MM.1S (cell line): ENCODE measurements around the gene ANK2.
"Not testable (repeated sequence)": the region's sequence is repeated elsewhere in the genome, so short reads cannot be mapped to it uniquely, and the experiment has no call there.

Experiments
- DNase-seq: peaks from one replicate; pipeline ENCODE4 v3.0.0-alpha.2; 2015
- H2AFZ ChIP-seq: fragments of 300-600 bp; sonication (generic); 2 replicates; pipeline ENCODE4 v1.6.0; 2016; ENCODE audit warnings: antibody characterized with exemption, low read length
- H3F3A ChIP-seq: fragments of 300-600 bp; sonication (generic); 2 replicates; pipeline ENCODE4 v1.6.1; 2016; ENCODE audit warnings: mild to moderate bottlenecking, antibody characterized with exemption, low read length, moderate library complexity, mixed read lengths; ENCODE audit not compliant: insufficient read depth
- H3K27ac ChIP-seq: fragments of 300-600 bp; sonication (generic); 2 replicates; pipeline ENCODE4 v1.5.1; 2016; ENCODE audit warnings: mild to moderate bottlenecking, low read length
- H3K27me3 ChIP-seq: fragments of 300-600 bp; sonication (generic); replicated peaks from 2 replicates; pipeline ENCODE4 v1.6.0; 2016; ENCODE audit warnings: low read length; ENCODE audit not compliant: insufficient read depth
- H3K36me3 ChIP-seq: fragments of 300-600 bp; sonication (generic); replicated peaks from 2 replicates; pipeline ENCODE4 v1.6.1; 2016; ENCODE audit warnings: mild to moderate bottlenecking, low read length, mixed read lengths; ENCODE audit not compliant: insufficient read depth
- H3K4me1 ChIP-seq: fragments of 300-600 bp; sonication (generic); 2 replicates; pipeline ENCODE4 v1.6.1; 2016; ENCODE audit warnings: low read length, mixed read lengths
- H3K4me2 ChIP-seq: fragments of 300-600 bp; sonication (generic); 2 replicates; pipeline ENCODE4 v1.6.0; 2016; ENCODE audit warnings: low read depth, low read length
- H3K4me3 ChIP-seq: fragments of 300-600 bp; sonication (generic); 2 replicates; pipeline ENCODE4 v1.5.1; 2016; ENCODE audit warnings: low read length, mixed read lengths
- H3K79me2 ChIP-seq: fragments of 300-600 bp; sonication (generic); 2 replicates; pipeline ENCODE4 v1.6.1; 2016; ENCODE audit warnings: mixed run types, low read length, mixed read lengths
- H3K9ac ChIP-seq: fragments of 300-600 bp; sonication (generic); 2 replicates; pipeline ENCODE4 v1.6.1; 2016; ENCODE audit warnings: low read length, mixed read lengths
- H3K9me2 ChIP-seq: fragments of 300-600 bp; sonication (generic); replicated peaks from 2 replicates; pipeline ENCODE4 v1.6.1; 2016; ENCODE audit warnings: mild to moderate bottlenecking, low read length, mixed read lengths; ENCODE audit not compliant: insufficient read depth
- H3K9me3 ChIP-seq: fragments of 300-600 bp; sonication (generic); replicated peaks from 2 replicates; pipeline ENCODE4 v1.6.1; 2016; ENCODE audit warnings: mild to moderate bottlenecking, low read length, mixed read lengths; ENCODE audit not compliant: insufficient read depth
- H4K20me1 ChIP-seq: fragments of 300-600 bp; sonication (generic); 2 replicates; pipeline ENCODE4 v1.6.1; 2016; ENCODE audit warnings: mild to moderate bottlenecking, low read length, moderate library complexity, mixed read lengths; ENCODE audit not compliant: insufficient read depth
- EZH2 ChIP-seq: fragments of 300-600 bp; sonication (generic); optimal IDR thresholded peaks from 2 replicates; pipeline ENCODE3; 2017; ENCODE audit warnings: low read depth, mild to moderate bottlenecking, antibody characterized with exemption, low read length, mixed read lengths
- EZH2phosphoT487 ChIP-seq: fragments of 300-600 bp; sonication (generic); IDR thresholded peaks from 2 replicates; pipeline ENCODE4 v1.6.1; 2018; ENCODE audit warnings: antibody characterized with exemption, low read length
- TF ChIP-seq, protein P1 (sequence below): fragments of 300-600 bp; sonication (generic); IDR thresholded peaks from 2 replicates; pipeline ENCODE4 v1.5.1; 2016; ENCODE audit warnings: antibody characterized with exemption, low read length, mixed read lengths

The ANK2 gene

DNA sequence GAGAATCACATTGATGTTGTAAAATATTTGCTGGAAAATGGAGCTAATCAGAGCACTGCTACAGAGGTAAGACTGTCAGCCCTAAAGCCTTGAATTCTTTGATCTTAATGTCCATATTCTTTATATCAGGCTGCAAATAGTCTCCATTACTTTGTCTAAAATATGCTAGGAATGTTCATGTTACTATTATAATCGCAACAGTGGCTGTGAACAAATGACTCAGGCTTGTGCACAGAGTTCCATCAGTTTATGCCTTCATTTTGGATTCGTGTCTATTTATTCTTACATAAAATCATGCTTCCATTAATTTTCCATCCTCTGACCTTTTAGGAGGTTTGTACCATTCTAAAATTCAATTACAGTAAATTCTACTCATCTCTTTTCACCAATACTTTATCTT, 182.7 kb downstream of the ANK2 start:
- DNase-seq, result no peak
- Histone ChIP-seq H2AFZ (no peak overlapping the region), H3K79me2 (no peaks in the 10 kb centered on the region), H3F3A (no peaks in the 10 kb centered on the region), H3K9ac (no peak overlapping the region), H3K9me2 (no peaks in the 10 kb centered on the region), H3K4me1 (no peaks in the 10 kb centered on the region), H3K27ac (no peak overlapping the region), H3K36me3 (no peaks in the 10 kb centered on the region), H4K20me1 (no peaks in the 10 kb centered on the region), H3K4me3 (no peak overlapping the region), H3K27me3 (no peaks in the 10 kb centered on the region), H3K4me2 (no peak overlapping the region), H3K9me3 (no peaks in the 10 kb centered on the region)
- TF ChIP-seq, protein P1, sequence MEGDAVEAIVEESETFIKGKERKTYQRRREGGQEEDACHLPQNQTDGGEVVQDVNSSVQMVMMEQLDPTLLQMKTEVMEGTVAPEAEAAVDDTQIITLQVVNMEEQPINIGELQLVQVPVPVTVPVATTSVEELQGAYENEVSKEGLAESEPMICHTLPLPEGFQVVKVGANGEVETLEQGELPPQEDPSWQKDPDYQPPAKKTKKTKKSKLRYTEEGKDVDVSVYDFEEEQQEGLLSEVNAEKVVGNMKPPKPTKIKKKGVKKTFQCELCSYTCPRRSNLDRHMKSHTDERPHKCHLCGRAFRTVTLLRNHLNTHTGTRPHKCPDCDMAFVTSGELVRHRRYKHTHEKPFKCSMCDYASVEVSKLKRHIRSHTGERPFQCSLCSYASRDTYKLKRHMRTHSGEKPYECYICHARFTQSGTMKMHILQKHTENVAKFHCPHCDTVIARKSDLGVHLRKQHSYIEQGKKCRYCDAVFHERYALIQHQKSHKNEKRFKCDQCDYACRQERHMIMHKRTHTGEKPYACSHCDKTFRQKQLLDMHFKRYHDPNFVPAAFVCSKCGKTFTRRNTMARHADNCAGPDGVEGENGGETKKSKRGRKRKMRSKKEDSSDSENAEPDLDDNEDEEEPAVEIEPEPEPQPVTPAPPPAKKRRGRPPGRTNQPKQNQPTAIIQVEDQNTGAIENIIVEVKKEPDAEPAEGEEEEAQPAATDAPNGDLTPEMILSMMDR, result no peak
- no peak for TF ChIP-seq EZH2
- TF ChIP-seq EZH2phosphoT487, result no peak

DNA sequence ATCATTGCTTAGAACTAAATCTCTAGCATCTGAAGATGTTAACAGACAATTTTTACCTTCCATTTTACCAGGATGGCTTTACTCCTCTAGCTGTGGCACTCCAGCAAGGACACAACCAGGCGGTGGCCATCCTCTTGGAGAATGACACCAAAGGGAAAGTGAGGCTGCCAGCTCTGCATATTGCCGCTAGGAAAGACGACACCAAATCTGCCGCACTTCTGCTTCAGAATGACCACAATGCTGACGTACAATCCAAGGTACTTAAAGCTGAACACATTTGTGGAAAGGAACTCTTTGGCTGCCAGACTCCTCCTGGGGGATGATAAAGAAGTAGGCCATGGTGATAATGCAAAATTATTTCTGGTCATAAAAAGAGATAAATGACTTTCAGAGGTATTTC, 187.5 kb downstream of the ANK2 start:
- Histone ChIP-seq H3K9me2 (no peaks in the 10 kb centered on the region), H3K27me3 (no peaks in the 10 kb centered on the region), H3K9me3 (no peaks in the 10 kb centered on the region), H3K9ac (no peak overlapping the region), H3F3A (no peaks in the 10 kb centered on the region), H3K79me2 (no peaks in the 10 kb centered on the region), H3K4me2 (no peak overlapping the region), H3K27ac (no peak overlapping the region), H3K4me1 (no peaks in the 10 kb centered on the region), H3K36me3 (no peaks in the 10 kb centered on the region), H2AFZ (no peak overlapping the region), H4K20me1 (no peaks in the 10 kb centered on the region), H3K4me3 (no peak overlapping the region)
- no peak for DNase-seq
- no peak for TF ChIP-seq EZH2phosphoT487
- TF ChIP-seq, protein P1, result no peak
- no peak for TF ChIP-seq EZH2

DNA sequence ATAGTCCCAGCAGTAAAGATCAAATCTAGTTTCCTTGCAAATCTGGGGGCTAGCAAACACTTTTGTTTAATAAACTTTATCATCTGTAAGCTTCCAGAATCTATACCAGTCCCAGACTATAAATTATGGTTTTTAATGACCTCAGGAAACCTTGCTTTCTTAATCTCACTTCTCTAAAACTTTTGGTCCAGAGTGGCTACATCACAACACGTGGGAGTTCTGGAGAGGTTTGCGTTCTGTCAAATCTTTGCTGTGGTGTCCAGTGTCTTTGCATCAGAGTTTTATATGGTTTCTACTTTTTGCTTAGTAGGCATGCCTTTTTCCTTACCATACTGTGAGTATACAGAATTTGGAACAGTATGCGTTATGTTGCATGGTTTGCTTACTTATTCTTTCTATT, 193.9 kb downstream of the ANK2 start:
- Histone ChIP-seq H3K4me3 (no peak overlapping the region), H3K27me3 (no peaks in the 10 kb centered on the region), H3K4me2 (no peak overlapping the region), H3K36me3 (no peaks in the 10 kb centered on the region), H3K79me2 (no peaks in the 10 kb centered on the region), H3K4me1 (no peaks in the 10 kb centered on the region), H4K20me1 (no peaks in the 10 kb centered on the region), H2AFZ (no peak overlapping the region), H3F3A (no peaks in the 10 kb centered on the region), H3K9ac (no peak overlapping the region), H3K9me2 (no peaks in the 10 kb centered on the region), H3K27ac (no peak overlapping the region), H3K9me3 (no peaks in the 10 kb centered on the region)
- TF ChIP-seq EZH2phosphoT487, result no peak
- TF ChIP-seq, protein P1, result no peak
- TF ChIP-seq EZH2, result no peak
- no peak for DNase-seq

DNA sequence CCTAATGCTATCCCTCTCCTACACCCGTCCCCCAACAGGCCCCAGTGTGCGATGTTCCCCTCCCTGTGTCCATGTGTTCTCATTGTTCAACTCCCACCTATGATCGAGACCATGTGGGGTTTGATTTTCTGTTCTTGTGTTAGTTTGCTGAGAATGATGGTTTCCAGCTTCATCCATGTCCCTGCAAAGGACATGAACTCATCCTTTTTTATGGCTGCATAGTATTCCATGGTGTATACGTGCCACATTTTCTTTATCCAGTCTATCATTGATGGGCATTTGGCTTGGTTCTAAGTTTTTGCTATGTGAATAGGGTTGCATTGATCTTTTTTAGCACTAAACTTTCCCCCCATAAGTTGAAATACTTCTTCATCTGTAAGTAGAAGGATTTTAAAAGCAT, 195.3 kb downstream of the ANK2 start:
- H3K4me2 ChIP-seq, H3K4me1 ChIP-seq, H3K27me3 ChIP-seq, H4K20me1 ChIP-seq, H3K79me2 ChIP-seq, H3F3A ChIP-seq, H3K4me3 ChIP-seq, H3K9ac ChIP-seq, H3K9me3 ChIP-seq, DNase-seq, H2AFZ ChIP-seq, H3K9me2 ChIP-seq, H3K27ac ChIP-seq, H3K36me3 ChIP-seq: not testable (repeated sequence)
